Measurements from ENCODE around the gene POLR3H. TPM values are rescaled to one million over a fixed set of nuclear protein-coding genes. Genes with fewer than 3 reads are reported as not detected.

POLR3H gene
- polyA plus RNA-seq, 3 donors, result 26.9 to 34.1 (median 30.4) TPM

DNA sequence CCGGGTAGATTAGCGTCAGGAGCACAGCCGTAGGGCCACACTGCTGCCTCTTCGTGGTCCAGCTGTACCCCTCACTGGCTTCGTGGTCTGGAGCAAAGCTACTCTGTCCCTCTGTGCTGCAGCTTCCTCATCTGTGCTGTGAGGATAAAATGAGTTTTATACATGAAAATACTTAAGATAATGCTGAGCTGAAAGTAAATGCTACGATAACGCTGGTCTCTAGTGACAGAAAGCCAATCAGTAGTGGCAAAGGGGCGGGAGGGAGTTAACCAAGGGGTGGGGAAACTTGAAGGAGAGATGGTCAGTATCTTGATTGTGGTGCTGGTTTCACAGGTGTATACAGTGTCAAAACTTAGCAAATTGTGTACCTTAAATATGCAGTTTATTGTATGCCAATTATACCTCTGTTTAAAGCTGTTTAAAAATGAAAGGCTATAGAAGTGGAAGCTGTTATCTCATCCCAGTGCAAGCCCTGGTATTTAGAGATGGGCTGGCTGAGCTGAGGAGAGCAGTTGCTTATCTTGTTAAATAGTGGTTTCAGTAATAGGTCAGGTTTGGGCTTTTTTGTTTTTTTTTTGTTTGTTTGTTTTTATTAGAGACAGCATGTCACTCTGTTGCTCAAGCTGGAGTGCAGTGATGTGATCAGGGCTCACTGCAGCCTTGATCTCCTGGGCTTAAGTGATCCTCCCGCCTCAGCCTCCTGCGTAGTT is 38.6 kb downstream of the POLR3H start:
- DNase-seq (ENCODE audit: extremely low read depth in 1 of 11, low read depth in 9 of 11, low spot score in 4 of 11), result no peak

DNA sequence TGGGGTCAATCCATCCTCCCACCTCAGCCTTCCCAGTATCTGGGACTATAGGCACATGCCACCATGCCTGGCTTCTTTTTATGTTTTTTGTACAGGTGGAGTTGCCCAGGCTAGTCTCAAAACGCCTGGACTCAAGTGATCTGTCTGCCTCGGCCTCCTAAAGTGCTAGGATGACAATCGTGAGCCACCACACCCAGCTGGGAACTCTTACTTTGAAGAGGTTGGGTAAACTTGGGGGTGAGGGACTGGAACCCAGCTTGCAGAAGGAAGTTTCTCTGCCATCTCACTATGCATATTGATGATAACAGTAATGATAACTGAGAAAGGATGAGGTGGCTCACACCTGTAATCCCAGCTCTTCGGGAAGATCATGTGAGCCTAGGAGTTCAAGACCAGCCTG is 39.5 kb downstream of the POLR3H start:
- no peak for DNase-seq (ENCODE audit: extremely low read depth in 1 of 11, low read depth in 9 of 11, low spot score in 4 of 11)

DNA sequence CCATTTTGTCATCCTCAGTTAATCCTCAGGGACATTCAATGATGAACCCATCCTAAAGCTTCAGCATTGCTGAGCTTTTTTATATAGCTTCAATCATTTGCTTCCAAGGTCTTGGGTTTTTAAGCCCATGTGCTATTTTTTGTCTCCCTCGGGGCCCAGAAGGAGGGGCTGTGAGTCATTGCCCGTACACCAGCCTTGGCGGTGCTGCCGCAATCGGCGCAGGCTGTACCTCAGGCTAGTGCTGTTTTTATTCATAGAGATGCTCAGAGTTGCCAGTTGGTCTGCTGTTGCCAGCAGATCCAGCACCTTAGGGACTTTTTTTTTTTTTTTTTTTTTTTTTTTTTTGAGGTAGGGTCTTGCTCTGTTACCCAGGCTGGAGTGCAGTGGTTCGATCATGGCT is 39.9 kb downstream of the POLR3H start:
- no peak for DNase-seq (ENCODE audit: extremely low read depth in 1 of 11, low read depth in 9 of 11, low spot score in 4 of 11)

DNA sequence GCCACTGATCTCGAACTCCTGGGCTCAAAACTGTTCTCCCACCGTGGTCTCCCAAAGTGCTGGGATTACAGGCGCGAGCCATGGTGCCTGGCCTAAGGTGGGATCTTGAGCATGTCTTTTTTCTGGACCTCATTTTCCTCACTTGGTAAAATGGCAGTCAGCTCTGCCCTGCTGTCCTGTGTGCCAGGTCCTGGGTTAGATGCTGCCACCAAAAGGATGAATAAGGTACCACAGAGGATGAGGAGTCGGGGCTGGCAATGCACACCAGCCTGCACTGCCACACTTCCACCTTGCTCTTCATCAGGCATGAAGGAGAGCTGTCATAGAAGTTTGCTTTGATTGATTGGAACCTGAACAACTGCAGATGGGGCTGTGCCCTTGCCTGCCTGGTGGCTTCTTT is 43.1 kb downstream of the POLR3H start:
- no peak for DNase-seq (ENCODE audit: extremely low read depth in 1 of 11, low read depth in 9 of 11, low spot score in 4 of 11)

DNA sequence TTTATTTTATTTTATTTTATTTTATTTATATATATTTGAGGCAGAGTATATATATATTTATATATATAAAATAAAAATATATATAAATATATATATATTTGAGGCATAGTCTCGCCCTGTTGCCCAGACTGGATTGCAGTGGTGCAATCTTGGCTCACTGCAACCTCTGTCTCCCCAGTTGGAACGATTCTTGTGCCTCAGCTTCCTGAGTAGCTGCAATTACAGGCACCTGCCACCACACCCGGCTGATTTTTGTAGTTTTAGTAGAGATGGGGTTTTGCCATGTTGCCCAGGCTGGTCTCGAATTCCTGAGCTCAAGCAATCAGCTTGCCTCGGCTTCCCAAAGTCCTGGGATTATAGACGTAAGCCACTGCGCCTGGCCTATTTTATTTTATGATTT is 44.0 kb downstream of the POLR3H start:
- DNase-seq (ENCODE audit: extremely low read depth in 1 of 11, low read depth in 9 of 11, low spot score in 4 of 11), result no peak

DNA sequence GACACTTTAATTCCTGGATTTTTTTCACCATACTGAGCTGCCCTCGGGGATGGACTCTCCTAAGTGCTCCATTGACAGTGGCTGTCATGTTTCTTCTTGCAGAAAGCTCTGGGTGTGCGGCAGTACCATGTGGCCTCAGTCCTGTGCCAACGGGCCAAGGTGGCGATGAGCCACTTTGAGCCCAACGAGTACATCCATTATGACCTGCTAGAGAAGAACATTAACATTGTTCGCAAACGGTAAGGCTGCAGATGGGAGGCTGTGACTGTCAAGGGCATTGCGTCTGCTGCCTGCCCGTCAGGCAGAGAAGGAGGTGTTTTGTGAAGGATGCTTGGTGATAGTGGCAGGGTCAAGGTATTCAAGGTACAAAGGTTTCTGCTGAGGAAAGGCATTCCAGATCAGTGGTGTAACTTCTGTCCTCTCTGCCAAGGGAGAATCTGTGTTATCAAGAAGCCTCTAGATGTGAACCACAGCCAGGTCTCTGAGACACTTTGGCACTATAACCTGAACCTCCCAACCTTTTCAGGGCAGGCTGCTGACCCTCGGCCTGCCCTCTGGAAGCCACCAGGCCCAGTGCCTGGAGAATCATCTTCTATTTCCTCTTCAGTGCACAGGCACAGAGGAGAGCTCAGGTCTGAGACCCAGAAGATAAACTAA is 44.5 kb downstream of the POLR3H start:
- DNase-seq (ENCODE audit: extremely low read depth in 1 of 11, low read depth in 9 of 11, low spot score in 4 of 11), result no peak

DNA sequence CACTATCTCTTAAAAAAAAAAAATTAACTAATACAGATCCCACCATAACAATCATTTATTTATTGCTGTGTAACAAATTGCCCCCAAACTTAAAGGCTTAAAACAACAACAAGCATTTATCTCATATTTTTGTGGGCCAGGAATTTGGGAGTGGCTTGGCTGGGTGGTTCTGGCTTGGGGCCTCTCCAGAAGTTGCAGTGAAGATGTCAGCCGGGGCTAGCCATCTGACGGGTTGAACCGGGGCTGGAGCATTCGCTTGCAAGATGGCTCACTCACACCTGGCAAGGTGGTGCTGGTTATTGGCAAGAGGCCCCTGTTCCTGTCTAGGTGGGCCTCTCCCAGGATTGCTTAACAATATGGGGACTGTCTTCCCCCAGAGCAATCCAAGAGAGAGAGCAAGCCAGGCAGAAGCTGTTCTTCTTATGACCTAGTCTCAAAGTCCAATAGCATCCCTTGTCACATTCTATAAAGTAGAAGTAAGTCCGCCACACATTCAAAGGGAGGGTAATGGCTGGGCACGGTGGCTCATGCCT is 45.9 kb downstream of the POLR3H start:
- DNase-seq (ENCODE audit: extremely low read depth in 1 of 11, low read depth in 9 of 11, low spot score in 4 of 11), result no peak

DNA sequence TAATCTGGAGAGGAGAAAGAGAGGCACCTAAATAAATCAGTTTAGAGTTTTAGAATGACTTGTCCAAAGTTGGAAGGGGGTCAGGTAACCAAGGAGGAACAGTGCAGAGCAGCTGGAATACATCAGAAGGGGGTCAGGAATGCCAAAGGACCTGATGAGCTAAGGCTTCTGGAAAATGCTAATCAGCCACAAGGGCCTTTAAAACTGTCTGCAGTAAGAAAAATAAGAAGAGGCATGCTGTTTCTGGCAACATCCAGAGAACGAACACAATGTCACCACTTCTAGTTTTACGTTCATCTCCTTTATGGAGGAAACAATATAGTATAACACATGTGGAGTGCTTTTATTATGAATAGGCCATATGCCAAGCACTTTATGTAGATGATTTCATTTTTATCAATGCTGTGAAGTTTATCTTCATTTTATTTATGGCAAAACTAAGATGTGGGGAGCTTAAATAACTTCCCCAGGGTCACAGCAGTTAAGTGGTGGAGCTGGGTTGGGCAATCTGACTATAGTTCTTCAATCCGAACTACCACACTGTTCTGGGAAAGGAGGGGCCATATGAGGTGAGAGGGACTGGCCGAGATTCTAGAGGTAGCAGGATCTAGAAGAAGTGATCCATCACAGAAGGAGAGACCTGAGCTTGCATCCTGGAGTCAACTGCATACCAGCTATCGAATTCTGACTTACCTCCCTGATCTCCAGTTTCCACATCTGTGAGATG is 52.7 kb downstream of the POLR3H start:
- DNase-seq (ENCODE audit: extremely low read depth in 1 of 11, low read depth in 9 of 11, low spot score in 4 of 11), result peak in 4 of 11 donors; percentile 21 to 35 (median 26)

DNA sequence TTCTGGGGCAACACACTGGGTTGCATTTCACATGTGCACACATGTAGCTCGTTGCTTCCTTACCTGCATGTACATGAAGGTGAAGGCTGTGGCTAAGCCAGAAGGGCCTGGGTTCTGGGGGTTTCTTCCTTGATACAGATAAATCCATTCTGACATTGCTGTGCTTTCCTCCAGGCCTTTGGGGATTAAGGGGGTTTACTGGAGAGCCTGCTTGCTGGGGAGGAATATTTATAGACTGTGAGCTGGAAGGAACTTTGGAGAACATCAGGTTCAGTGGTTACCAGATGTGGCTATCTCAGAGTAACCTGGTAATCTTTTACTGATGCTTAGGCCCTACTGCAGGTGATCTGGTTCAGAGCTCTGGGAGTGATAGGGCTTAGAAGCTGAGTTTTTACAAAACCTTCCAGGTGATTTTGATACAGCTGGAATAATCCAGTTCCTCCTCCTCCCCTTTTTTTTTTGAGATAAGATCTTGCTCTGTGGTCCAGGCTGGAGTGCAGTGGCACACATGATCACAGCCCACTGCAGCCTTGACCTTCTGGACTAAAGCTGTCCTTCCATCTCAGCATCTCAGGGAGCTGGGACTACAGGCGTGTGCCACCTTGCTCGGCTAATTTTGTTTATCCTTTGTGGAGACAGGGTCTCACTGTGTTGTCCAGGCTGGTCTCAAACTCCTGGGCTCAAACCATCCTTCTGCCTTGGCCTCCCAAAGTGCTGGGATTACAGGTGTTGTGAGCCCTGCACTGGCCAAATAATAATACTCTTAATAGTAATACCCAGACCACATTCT is 55.5 kb downstream of the POLR3H start:
- no peak for DNase-seq (ENCODE audit: extremely low read depth in 1 of 11, low read depth in 9 of 11, low spot score in 4 of 11)

DNA sequence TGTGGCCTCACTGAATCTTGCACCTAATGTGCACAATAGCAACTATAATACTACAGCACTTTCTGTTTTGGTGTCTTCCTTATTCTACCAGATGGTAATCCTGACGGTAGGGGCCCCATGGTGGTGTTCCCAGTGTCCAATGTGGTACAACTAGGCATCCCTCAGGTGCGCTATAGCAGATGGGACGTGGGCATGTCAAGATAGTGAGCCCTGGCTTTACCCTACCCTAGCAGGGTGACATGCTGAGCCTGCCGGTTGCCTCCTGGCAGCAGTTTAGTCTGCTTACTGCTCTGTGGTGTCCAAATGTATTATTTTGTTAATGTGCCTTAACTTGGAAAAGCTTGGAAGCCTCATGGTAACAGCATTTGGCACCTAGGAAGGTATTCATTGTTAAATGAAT is 56.2 kb downstream of the POLR3H start:
- DNase-seq (ENCODE audit: extremely low read depth in 1 of 11, low read depth in 9 of 11, low spot score in 4 of 11), result no peak

DNA sequence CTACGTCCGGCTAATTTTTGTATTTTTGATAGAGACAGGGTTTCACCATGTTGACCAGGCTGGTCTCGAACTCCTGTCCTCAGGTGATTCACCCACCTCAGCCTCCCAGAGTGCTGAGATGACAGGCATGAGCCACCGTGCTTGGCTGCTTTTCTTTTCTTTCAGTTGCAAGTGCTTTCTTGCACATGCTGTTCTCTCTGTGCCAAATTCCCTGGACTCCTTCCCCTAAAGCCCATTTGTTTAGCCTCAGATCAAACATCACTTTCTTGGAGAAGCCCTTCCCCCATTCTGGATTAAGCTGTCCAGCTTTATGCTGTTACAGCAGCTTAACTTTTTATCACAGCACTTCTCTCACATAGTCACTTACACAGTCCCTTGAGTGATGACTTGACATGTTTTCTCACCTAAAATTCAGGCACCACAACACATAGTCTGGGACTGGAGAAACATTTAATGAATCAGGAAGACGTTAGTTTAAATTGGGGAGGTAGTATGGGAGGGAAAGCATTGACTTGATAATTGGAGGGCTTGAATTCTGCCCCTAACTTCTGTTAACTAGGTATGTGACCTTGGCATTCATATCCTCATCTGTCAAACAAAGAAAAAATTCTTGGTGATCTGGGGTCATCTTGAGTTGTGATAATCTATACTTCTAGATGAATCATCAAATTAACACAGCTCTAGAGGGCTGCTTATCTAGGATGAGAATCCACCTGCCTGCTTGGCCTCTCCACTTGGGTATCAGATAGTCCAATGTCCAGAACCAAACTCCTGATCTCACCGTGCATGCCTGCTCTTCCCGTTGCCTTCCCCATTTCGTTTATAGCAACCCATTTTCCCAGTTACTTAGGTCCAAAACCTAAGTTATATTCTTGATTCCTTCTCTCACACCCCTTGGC is 57.0 kb downstream of the POLR3H start:
- no peak for DNase-seq (ENCODE audit: extremely low read depth in 1 of 11, low read depth in 9 of 11, low spot score in 4 of 11)

DNA sequence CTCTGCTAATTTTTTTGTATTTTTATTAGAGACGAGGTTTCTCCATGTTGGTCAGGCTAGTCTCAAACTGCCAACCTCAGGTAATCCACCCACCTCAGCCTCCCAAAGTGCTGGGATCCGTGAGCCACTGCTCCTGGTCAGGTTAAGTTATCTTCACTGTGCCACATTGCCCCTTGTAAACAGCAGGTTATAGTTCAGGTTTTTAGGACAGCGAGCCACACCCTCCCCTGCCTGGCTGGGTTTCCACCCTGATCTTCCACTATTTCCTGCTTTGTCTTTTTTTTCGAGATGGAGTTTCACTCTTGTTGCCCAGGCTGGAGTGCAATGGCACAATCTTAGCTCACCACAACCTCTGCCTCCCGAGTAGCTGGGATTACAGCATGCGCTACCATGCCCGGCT is 59.2 kb downstream of the POLR3H start:
- DNase-seq (ENCODE audit: extremely low read depth in 1 of 11, low read depth in 9 of 11, low spot score in 4 of 11), result no peak

DNA sequence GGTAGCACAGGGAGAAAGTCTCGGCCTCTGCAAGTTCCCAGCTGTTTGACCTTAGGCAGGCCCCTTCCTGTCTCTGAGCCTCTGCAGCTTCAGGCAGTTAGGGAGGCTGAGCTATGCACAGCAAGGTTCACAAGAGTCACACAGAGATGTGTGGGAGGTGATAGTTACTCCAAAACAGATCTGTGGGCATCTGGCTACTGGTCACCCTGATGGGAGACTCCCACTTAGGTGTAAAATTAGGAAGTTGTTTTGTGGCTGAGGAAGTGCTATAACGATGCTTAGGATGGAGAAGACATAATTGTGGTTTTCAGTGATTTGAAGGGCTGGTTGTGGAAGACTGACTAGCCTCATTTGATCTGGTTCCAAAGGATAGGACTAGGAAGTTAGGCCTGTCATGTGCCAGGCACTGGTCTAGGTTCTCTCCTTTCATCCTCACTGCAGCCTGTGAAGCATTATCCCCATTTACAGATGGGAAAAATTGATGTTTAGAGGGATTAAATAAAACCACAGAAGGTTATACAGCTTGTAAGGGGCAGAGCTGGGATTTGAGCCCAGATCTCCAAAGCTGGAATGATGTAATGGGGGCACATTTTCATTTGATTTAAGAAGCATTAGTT is 61.8 kb downstream of the POLR3H start:
- no peak for DNase-seq (ENCODE audit: extremely low read depth in 1 of 11, low read depth in 9 of 11, low spot score in 4 of 11)

DNA sequence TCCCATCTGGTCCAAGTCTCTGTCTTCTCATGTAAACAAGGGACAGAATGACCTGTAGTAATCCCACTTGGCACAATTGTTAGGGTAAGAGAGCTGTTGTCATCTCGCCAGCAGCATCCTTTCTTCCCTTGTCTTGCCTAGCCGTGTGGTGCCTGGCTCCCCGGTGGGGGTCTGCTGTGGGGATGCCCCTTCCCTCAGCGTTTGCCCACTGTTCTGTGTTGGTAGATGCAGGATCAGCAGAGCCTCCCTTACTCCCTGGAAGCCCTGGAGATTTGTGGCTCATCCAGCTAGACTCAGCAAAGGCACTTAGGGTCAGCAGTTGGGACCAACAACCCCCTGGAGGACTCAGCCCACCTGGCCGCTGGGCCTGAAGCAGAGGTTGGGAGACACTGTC is 62.3 kb downstream of the POLR3H start:
- DNase-seq (ENCODE audit: extremely low read depth in 1 of 11, low read depth in 9 of 11, low spot score in 4 of 11), result no peak

DNA sequence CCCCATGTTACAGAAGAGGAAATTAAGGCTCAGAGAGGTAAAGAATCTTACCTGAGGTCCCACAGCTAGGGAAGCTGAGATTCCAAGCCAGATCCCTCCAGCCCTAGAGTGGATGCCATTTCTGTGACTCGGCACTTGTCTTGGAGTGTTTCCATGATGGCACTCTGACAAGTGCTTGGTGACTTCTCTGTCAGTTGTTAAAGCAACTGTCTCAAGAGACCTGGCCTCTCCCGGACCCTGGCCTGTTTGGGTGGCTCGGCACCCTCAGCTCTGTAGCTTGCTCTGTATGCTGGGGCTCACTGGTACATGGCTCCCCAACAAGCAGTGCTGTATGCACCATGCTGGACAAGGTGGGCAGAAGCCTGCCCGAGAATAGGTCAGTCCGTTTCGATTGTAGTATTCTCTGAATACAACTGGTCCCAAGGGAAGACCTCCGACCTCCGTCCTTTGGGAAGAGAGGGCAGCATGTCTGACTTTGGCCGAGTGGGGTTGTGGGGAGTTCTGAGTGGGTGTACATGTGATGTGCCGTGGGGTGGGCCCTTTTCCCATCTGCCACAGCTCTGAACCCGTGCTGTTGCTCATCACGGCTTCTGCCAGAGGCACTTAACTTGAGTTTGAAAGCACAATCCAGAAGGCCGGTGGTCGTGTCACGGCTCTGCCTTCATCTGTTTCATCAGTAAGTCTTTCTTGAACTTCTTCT is 63.0 kb downstream of the POLR3H start:
- DNase-seq (ENCODE audit: extremely low read depth in 1 of 11, low read depth in 9 of 11, low spot score in 4 of 11), result no peak

DNA sequence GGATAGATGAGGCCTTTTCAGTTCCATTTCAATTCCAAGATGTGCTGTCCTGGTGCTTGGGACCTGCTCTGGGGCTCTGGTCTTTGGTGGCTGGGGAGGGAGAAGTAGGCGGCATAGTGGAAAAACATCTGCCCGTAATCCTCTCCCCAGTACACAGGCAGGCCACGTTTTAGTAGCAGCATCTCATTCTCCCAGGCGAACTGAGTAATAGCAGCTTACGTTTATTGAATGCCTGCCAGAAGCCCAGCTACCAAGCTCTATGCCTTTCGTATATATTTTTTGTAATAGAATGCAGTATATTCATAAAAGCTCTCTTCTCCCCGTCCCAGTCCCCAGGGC is 63.9 kb downstream of the POLR3H start:
- no peak for DNase-seq (ENCODE audit: extremely low read depth in 1 of 11, low read depth in 9 of 11, low spot score in 4 of 11)

DNA sequence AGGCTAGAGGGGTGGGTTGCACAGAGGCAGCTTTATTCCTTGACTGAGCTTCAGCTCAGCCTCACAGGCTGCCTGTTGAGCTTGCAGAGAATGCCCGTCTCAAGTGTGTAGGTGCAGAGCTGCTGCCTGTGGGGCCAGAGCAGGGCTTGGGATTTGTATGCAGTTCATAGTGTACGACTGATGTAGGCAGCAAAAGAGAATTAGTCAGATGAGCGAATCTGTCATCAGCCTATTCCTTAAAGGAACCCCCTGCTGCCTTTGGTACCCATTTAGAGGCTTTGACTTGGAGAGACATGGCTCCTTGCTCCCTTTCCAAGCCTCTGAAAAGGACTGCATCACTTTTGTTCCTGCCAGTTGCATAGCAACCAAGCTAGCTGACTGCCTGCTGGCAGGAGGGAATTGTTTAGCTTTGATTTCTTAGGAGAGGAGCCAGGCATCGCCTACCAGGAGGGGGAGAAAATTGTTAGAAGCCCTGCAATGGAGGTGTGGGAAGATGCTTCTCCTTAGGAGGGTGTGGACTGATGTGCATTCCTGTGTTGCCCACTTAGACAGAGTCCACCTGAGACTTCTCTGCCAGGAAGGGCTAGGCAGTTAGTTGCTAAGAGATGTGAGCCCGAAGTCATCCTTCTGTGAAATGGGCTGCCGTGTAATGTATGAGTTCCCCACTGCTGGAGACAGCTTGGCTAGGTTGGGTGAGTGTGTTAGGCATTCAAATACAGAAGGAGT is 64.4 kb downstream of the POLR3H start:
- DNase-seq (ENCODE audit: extremely low read depth in 1 of 11, low read depth in 9 of 11, low spot score in 4 of 11), result no peak

All from renal cortex interstitium (tissue), 11 donors.